ENCODE data around the gene NKX2-1. TPM values are rescaled to one million over a fixed set of nuclear protein-coding genes. Genes with fewer than 3 reads are reported as not detected.

The NKX2-1 gene
- total RNA-seq, 1 experiment from 2014 or later = not detected

GRCh38 chr14:36522347-36522971 lies 2.4 kb upstream of the NKX2-1 start:
- TF ChIP-seq, protein P1, sequence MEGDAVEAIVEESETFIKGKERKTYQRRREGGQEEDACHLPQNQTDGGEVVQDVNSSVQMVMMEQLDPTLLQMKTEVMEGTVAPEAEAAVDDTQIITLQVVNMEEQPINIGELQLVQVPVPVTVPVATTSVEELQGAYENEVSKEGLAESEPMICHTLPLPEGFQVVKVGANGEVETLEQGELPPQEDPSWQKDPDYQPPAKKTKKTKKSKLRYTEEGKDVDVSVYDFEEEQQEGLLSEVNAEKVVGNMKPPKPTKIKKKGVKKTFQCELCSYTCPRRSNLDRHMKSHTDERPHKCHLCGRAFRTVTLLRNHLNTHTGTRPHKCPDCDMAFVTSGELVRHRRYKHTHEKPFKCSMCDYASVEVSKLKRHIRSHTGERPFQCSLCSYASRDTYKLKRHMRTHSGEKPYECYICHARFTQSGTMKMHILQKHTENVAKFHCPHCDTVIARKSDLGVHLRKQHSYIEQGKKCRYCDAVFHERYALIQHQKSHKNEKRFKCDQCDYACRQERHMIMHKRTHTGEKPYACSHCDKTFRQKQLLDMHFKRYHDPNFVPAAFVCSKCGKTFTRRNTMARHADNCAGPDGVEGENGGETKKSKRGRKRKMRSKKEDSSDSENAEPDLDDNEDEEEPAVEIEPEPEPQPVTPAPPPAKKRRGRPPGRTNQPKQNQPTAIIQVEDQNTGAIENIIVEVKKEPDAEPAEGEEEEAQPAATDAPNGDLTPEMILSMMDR (conservative IDR thresholded peaks at IDR 0.05) = no peak
- Histone ChIP-seq H2AK5ac (ENCODE audit: insufficient read length, low read length) (no peak overlapping the region), H3K56ac (ENCODE audit: insufficient read length, low read depth, low read length) (no peak overlapping the region), H3K79me1 (ENCODE audit: insufficient read depth, low read depth, low read length, poor library complexity, severe bottlenecking) (no peaks in the 10 kb centered on the region), H3K4me2 (ENCODE audit: insufficient read depth, insufficient read length, low read length) (peak overlapping the region; percentile 10), H2BK12ac (ENCODE audit: insufficient read length, low read depth, low read length) (no peak overlapping the region), H3K9me3 (ENCODE audit: control insufficient read depth, low read depth, low read length) (no peaks in the 10 kb centered on the region), H2BK15ac (ENCODE audit: low read depth, low read length) (no peak overlapping the region), H2BK5ac (ENCODE audit: insufficient read length, low read length) (no peak overlapping the region), H3K9ac (ENCODE audit: extremely low read depth, insufficient read length, low read length) (no peak overlapping the region), H3K79me2 (ENCODE audit: insufficient read depth, low read length) (no peaks in the 10 kb centered on the region), H3K27me3 (ENCODE audit: insufficient read depth, low read length) (peaks cover 91% of the 10 kb centered on the region), H3T11ph (ENCODE audit: low read length) (no peak overlapping the region), H3K18ac (ENCODE audit: insufficient read length, low read depth, low read length) (no peak overlapping the region), H3K27ac (ENCODE audit: insufficient read length, low read depth, low read length) (no peak overlapping the region), H3K23ac (ENCODE audit: insufficient read length, low read depth, low read length) (no peak overlapping the region), H2BK20ac (ENCODE audit: low read depth, low read length, poor library complexity, severe bottlenecking) (no peak overlapping the region), H4K20me1 (ENCODE audit: control insufficient read depth, insufficient read depth, insufficient read length) (no peaks in the 10 kb centered on the region), H3K4ac (ENCODE audit: low read depth, low read length) (no peak overlapping the region), H4K91ac (ENCODE audit: insufficient read length, low read depth, low read length) (no peak overlapping the region), H3K4me1 (ENCODE audit: insufficient read depth, low read length) (no peaks in the 10 kb centered on the region), H2BK120ac (ENCODE audit: low read depth, low read length, poor library complexity, severe bottlenecking) (no peak overlapping the region), H3K14ac (ENCODE audit: insufficient read depth, low read length) (no peak overlapping the region), H2AFZ (ENCODE audit: low read length) (no peak overlapping the region), H3K23me2 (ENCODE audit: insufficient read length, low read depth, low read length, poor library complexity, severe bottlenecking) (peaks cover 7% of the 10 kb centered on the region), H4K5ac (ENCODE audit: insufficient read length, low read depth, low read length) (no peak overlapping the region), H4K8ac (replicated peaks; ENCODE audit: insufficient read length, low read depth, low read length) (no peak overlapping the region)
- H3K27me3 Mint-ChIP-seq (ENCODE audit: low read depth) = peaks cover 100% of the 10 kb centered on the region
- H3K36me3 Mint-ChIP-seq (ENCODE audit: insufficient read depth in 1 of 3, low read depth in 3 of 3) = peaks cover 0 to 2% (median 0%) of the 10 kb centered on the region in 3 experiments; a peak in 1 of 7 replicates
- DNase-seq = peak; percentile 67
- no CpG with 5 or more reads among the region's 36 CpGs for WGBS (ENCODE audit: extremely low coverage, insufficient read length, low lambda C conversion rate)
- peaks cover 2% of the 10 kb centered on the region in 2 experiments; a peak in 3 of 5 replicates for H3K9me3 Mint-ChIP-seq
- peaks cover 11 to 25% of the 10 kb centered on the region in 2 experiments for H3K4me1 Mint-ChIP-seq
- H3K4me3 Mint-ChIP-seq = peak overlapping the region in 1 of 2 experiments; percentile 71; a peak in 3 of 5 replicates
- H3K27ac Mint-ChIP-seq = no peak overlapping the region
